Peyer's patch (tissue), 4 donors: Measurements from ENCODE around the gene MTA3. TPM values are rescaled to one million over a fixed set of nuclear protein-coding genes. Genes with fewer than 3 reads are reported as not detected.
A peak's percentile ranks its signal among the peaks of the same experiment; 100 is the strongest.

ENCODE experiments used
- DNase-seq, 3 donors: peaks; one replicate each; pipeline ENCODE4 v3.0.0-alpha.2; 2017 to 2019
- H3K27ac ChIP-seq, 4 donors: fragments of 200-600 bp; sonication (generic); one replicate each; pipeline ENCODE4 v1.5.1; 2016 to 2019
- H3K27me3 ChIP-seq, 2 donors: fragments of 200-600 bp; sonication (generic); one replicate each; pipeline ENCODE4 v1.5.1; 2019
- H3K36me3 ChIP-seq, 3 donors: fragments of 200-600 bp; sonication (generic); one replicate each; pipeline ENCODE4 v1.5.1; 2016 to 2019
- H3K4me1 ChIP-seq, 4 donors: fragments of 200-600 bp; sonication (generic); one replicate each; pipeline ENCODE4 v1.5.1; 2016 to 2019
- H3K4me3 ChIP-seq, 4 donors: fragments of 200-600 bp; sonication (generic); 1 replicate in 3 of 4; 2 replicates in 1 of 4; pipeline ENCODE4 v1.5.1; 2016 to 2019; ENCODE audit warnings: mild to moderate bottlenecking in 1 of 4
- H3K9me3 ChIP-seq, 4 donors: fragments of 200-600 bp; sonication (generic); one replicate each; pipeline ENCODE4 v1.5.1; 2016 to 2019; ENCODE audit warnings: mild to moderate bottlenecking in 1 of 4
- POLR2A ChIP-seq, 2 donors: fragments of 450-650 bp; IDR thresholded peaks; one replicate each; pipeline ENCODE4 v1.5.1; 2017; ENCODE audit warnings: antibody characterized with exemption in 2 of 2, mild to moderate bottlenecking in 2 of 2, moderate library complexity in 2 of 2
- total RNA-seq, 4 donors: library from RNA; depleted of rRNA; stranded (reverse); fragments of >200 nt; gene quantifications; one replicate each; pipeline ENCODE4 v1.1.0, GENCODE V29; 2016
- TF ChIP-seq, protein P1 (sequence below), 6 experiments: fragments of 450-650 bp in 4 of 6; fragments of 200-600 bp in 2 of 6; sonication (generic) in 1 of 6; IDR thresholded peaks; one replicate each; pipeline ENCODE4 v1.5.1; 2017 to 2019; ENCODE audit warnings: antibody characterized with exemption in 6 of 6, mild to moderate bottlenecking in 3 of 6, moderate library complexity in 1 of 6

The MTA3 gene
- total RNA-seq, 4 donors from 2014 or later = 20.0 to 87.5 (median 34.2) TPM

DNA sequence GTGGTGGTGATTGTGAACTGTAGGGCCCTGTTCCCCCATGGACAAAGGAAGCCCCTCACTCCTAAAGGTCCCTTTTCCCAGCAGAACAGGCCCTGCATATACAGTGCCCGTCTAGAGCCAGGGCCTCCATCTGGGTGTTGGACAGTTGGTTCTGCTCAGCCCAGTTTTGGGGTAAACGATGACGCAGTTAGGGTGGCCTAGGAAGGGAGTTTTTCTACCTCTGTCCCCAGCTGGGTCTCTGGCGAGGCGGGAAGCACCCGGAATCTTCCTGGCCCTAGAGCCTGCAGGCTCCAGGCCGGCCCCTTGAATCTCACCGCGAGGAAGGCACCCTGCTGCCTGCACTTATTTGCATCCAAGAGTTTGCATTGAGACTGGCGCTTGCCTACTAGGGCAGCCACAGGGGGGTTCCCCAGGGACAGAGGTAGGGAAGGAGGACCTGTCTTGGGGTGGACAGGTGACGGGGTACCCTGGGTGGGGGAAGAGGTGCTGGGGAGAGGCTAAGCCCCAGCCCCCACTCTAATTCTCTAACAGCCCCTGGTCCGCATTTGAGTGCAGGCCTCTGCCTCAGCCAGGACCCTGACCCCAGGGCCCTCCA is 529 bp upstream of the MTA3 start:
- peak overlapping the region; percentile 94 to 99 (median 98) for H3K4me3 ChIP-seq
- H3K9me3 ChIP-seq = no peaks in the 10 kb centered on the region
- peak; percentile 57 to 75 (median 72) for DNase-seq
- H3K27ac ChIP-seq = peak overlapping the region; percentile 90 to 95 (median 92)
- H3K36me3 ChIP-seq = no peaks in the 10 kb centered on the region
- no peak for TF ChIP-seq POLR2A (IDR thresholded peaks at IDR 0.05)
- TF ChIP-seq, protein P1, sequence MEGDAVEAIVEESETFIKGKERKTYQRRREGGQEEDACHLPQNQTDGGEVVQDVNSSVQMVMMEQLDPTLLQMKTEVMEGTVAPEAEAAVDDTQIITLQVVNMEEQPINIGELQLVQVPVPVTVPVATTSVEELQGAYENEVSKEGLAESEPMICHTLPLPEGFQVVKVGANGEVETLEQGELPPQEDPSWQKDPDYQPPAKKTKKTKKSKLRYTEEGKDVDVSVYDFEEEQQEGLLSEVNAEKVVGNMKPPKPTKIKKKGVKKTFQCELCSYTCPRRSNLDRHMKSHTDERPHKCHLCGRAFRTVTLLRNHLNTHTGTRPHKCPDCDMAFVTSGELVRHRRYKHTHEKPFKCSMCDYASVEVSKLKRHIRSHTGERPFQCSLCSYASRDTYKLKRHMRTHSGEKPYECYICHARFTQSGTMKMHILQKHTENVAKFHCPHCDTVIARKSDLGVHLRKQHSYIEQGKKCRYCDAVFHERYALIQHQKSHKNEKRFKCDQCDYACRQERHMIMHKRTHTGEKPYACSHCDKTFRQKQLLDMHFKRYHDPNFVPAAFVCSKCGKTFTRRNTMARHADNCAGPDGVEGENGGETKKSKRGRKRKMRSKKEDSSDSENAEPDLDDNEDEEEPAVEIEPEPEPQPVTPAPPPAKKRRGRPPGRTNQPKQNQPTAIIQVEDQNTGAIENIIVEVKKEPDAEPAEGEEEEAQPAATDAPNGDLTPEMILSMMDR (IDR thresholded peaks at IDR 0.05) = no peak
- H3K4me1 ChIP-seq = peaks cover 0 to 24% (median 0%) of the 10 kb centered on the region in 4 donors
- no peaks in the 10 kb centered on the region for H3K27me3 ChIP-seq

DNA sequence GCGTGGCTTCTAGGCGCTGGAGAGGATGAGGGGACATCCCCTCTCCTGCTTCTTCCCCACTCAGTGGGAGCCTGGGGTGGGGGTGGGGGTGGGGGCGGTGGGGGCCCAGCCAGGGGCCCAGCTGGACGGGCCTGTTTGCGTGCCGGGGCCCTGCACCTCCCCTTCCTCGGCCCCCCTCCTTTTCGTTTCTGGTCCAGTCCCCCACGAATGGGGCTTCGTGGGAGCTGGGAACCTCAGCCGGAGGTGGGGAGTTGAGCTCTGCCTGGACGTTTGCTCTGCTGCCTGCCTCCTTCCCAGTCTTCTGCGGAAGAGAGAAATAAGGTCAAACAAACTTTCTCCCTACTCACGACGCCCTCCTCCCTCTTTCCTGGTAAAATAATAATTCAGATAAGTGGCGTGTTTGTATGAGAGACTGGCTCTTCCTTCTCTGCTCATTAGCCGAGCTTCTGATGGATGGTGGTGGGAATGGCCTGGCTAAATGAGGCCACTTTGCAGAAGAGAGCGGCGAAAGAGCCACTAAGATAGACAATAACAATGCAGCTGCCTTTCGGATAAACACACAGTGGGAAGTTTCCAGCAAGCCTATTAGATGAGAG is 782 bp downstream of the MTA3 start:
- TF ChIP-seq, protein P1 (IDR thresholded peaks at IDR 0.05) = no peak
- no peak for TF ChIP-seq POLR2A (IDR thresholded peaks at IDR 0.05)
- Histone ChIP-seq H3K9me3 (no peaks in the 10 kb centered on the region), H3K27ac (peak overlapping the region; percentile 90 to 95 (median 92)), H3K4me1 (peaks cover 0 to 24% (median 0%) of the 10 kb centered on the region in 4 donors), H3K36me3 (peaks cover 0 to under 1% (median 0%) of the 10 kb centered on the region in 3 donors), H3K4me3 (peak overlapping the region; percentile 94 to 99 (median 98)), H3K27me3 (no peaks in the 10 kb centered on the region)
- DNase-seq = peak in 1 of 3 donors; percentile 40

DNA sequence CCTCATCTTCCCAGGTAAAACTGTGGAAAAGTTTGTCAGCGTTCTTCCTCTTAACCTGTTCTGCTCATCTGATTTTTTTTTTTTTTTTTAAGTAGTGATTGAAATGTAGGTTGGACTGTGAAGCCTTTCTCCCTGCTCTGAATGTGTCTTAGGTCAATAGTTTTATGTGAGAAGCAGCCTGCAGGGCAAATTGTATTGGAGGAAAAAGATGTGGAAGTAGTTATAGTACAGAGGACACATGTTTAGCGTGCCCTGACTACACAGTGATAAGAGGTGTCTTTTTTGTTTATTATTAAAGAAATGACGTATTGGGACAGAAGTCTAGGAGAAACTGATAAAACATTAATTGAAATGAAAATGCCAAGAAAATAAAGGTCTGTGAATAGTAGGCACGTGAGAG is 1.5 kb downstream of the MTA3 start:
- TF ChIP-seq, protein P1 (IDR thresholded peaks at IDR 0.05) = no peak
- no peak for TF ChIP-seq POLR2A (IDR thresholded peaks at IDR 0.05)
- Histone ChIP-seq H3K4me1 (peaks cover 0 to 24% (median 0%) of the 10 kb centered on the region in 4 donors), H3K9me3 (no peaks in the 10 kb centered on the region), H3K27me3 (no peaks in the 10 kb centered on the region), H3K36me3 (peaks cover 0 to 6% (median 0%) of the 10 kb centered on the region in 3 donors), H3K27ac (peak overlapping the region in 2 of 4 donors; percentile 92), H3K4me3 (peak overlapping the region in 2 of 4 donors; percentile 96 to 99)
- DNase-seq = no peak

DNA sequence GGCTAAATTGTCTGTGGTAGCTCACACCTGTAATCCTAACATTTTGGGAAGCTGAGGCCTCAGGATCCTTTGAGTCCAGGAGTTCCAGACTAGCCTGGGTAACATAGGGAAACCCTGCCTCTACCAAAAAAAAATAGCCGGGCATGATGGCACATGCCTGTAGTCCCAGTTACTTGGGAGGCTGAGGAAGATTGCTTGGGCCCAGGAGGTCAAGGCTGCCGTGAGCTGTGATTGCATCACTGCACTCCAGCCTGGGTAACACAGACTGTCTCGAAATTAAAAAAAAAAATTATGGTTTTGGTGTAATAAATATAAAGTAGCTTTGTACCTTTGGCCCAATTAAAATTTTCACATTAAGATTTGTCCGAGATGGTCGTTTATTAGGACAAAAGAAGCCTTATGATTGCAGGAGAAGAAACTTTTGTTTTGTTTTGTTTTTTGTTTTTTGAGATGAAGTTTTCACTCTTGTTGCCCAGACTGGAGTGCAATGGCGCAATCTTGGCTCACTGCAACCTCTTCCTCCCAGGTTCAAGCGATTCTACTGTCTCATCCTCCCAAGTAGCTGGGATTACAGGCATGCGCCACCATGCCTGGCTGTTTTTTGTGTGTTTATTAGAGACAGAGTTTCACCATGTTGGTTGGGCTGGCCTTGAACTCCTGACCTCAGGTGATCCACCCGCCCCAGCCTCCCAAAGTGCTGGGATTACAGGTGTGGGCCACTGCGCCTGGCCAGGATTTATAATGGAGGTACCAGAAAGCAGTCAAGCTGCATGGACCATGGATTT is 4.1 kb downstream of the MTA3 start:
- no peak for TF ChIP-seq POLR2A (IDR thresholded peaks at IDR 0.05)
- TF ChIP-seq, protein P1 (IDR thresholded peaks at IDR 0.05) = no peak
- no peaks in the 10 kb centered on the region for H3K27me3 ChIP-seq
- no peak overlapping the region for H3K4me3 ChIP-seq
- H3K4me1 ChIP-seq = peaks cover 0 to 18% (median 0%) of the 10 kb centered on the region in 4 donors
- no peak overlapping the region for H3K27ac ChIP-seq
- peaks cover 0 to 16% (median 0%) of the 10 kb centered on the region in 3 donors for H3K36me3 ChIP-seq
- H3K9me3 ChIP-seq = no peaks in the 10 kb centered on the region
- peak in 2 of 3 donors; percentile 4 to 34 for DNase-seq

DNA sequence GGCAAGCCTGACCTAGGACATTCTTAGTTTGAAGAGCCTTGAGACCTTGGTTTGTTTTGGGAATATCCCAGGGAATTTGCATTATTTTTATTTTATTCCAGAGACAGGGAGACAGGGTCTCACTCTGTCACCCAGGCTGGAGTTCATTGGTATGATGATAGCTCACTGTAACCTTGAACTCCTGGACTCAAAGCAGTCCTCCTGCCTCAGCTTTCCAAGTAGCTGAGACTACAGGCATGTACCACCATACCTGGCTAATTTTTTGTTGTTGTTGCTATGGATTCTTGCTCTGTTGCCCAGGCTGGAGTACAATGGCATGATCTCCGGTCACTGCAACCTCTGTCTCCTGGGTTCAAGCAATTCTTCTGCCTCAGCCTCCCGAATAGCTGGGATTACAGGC is 4.8 kb downstream of the MTA3 start:
- peak in 2 of 3 donors; percentile 6 to 11 for DNase-seq
- no peak for TF ChIP-seq POLR2A (IDR thresholded peaks at IDR 0.05)
- TF ChIP-seq, protein P1 (IDR thresholded peaks at IDR 0.05) = no peak
- no peaks in the 10 kb centered on the region for H3K27me3 ChIP-seq
- no peak overlapping the region for H3K27ac ChIP-seq
- no peak overlapping the region for H3K4me3 ChIP-seq
- no peaks in the 10 kb centered on the region for H3K9me3 ChIP-seq
- H3K36me3 ChIP-seq = peaks cover 0 to 16% (median 0%) of the 10 kb centered on the region in 3 donors
- H3K4me1 ChIP-seq = peaks cover 0 to 11% (median 0%) of the 10 kb centered on the region in 4 donors
